SH-SY5Y (cell line): ENCODE results near the gene RNF215.

ENCODE experiments used
- GATA2 ChIP-seq: IDR thresholded peaks from 2 replicates; pipeline ENCODE4 v1.6.1; 2011; ENCODE audit warnings: mild to moderate bottlenecking, low read depth, low read length
- GATA3 ChIP-seq: IDR thresholded peaks from 2 replicates; pipeline ENCODE4 v1.6.1; 2011; ENCODE audit warnings: low read depth, mild to moderate bottlenecking, low read length, moderate library complexity

GRCh38 chr22:30348809-30349208 lies 38.4 kb downstream of the RNF215 start:
- TF ChIP-seq GATA2, result no peak
- TF ChIP-seq GATA3, result no peak
